Epithelial cell of proximal tubule (primary cell): ENCODE measurements around the gene ZNF334. TPM values are rescaled to one million over a fixed set of nuclear protein-coding genes. Genes with fewer than 3 reads are reported as not detected.
A peak's percentile ranks its signal among the peaks of the same experiment; 100 is the strongest.

Source experiments
- DNase-seq: peaks from one replicate; pipeline ENCODE4 v3.0.0-alpha.2; 2011; ENCODE audit warnings: low read depth
- H3K4me3 ChIP-seq: 2 replicates; pipeline ENCODE4 v1.5.1; 2011; ENCODE audit warnings: low read depth, mild to moderate bottlenecking, low read length
- total RNA-seq: library from RNA; depleted of rRNA; stranded (reverse); fragments of >200 nt; gene quantifications from 2 replicates; pipeline ENCODE4 v1.2.3, GENCODE V29; 2015
- TF ChIP-seq, protein P1 (sequence below): conservative IDR thresholded peaks from 2 replicates; pipeline ENCODE4 v1.5.1; 2012; ENCODE audit warnings: low read depth, mild to moderate bottlenecking, low read length

ZNF334 gene
- total RNA-seq, 1 donor from 2014 or later, result 2.2 TPM

DNA sequence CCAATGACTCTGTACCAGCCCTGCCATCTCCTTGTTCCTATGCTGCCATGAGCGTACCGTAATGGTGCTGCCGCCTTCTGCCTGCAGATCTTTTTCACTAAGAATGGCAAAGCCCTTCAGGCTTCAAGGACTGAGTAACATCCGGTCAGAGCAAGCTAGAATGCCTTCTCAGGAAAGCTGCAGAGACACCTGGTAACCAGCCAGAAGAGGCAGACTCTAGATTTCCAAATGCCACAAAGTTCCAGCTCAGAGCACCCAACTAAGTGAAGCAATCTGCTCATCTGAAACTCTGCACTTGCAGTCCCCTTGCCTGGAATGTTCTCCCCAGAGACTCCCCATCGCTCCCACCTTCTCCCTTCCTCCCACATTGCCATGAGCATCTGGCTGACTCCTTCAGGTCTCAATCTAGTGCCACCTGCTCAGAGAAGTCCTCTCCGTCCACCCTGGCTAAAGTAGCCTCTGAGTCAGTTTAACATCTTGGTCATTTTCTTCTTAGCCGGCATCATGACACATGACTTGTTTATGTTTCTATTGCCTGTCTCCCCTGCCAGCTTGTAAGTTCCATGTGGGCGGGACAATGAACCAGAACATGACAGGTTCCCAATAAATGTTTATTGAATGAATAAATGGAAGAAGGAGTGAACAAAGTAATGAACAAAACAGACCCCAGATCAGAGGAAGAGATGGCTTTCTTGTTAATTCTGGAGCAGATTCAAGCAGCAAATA is 44.0 kb upstream of the ZNF334 start:
- DNase-seq, result peak; percentile 79
- H3K4me3 ChIP-seq, result no peak overlapping the region
- TF ChIP-seq, protein P1, sequence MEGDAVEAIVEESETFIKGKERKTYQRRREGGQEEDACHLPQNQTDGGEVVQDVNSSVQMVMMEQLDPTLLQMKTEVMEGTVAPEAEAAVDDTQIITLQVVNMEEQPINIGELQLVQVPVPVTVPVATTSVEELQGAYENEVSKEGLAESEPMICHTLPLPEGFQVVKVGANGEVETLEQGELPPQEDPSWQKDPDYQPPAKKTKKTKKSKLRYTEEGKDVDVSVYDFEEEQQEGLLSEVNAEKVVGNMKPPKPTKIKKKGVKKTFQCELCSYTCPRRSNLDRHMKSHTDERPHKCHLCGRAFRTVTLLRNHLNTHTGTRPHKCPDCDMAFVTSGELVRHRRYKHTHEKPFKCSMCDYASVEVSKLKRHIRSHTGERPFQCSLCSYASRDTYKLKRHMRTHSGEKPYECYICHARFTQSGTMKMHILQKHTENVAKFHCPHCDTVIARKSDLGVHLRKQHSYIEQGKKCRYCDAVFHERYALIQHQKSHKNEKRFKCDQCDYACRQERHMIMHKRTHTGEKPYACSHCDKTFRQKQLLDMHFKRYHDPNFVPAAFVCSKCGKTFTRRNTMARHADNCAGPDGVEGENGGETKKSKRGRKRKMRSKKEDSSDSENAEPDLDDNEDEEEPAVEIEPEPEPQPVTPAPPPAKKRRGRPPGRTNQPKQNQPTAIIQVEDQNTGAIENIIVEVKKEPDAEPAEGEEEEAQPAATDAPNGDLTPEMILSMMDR, result no peak

DNA sequence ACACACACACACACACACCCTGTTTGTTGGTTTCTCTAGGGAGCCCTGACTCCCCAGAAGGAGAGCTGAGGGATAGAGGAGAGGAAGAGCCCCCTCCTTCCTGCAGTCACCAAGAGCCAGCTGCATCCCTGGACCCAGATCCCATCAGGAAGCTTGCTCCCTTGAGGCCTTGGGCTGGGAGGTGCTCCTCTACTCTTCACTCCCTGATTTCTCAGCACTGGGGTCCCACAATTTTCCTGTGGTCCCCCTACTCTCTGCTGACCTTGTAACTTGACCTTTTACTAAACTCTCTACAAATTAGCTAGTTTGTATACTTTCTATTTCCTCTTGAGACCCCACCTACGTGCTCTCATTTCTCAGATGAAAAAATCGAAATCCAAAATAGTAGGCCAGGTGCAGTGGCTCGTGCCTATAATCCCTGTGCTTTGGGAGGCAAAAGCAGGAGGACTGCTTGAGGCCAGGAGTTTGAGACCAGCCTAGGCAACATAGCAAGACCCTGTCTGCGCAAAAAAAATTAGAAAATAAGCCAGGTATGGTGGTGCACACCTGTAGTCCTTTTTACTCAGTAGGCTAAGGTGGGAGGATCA is 42.1 kb upstream of the ZNF334 start:
- DNase-seq, result no peak
- H3K4me3 ChIP-seq, result no peak overlapping the region
- TF ChIP-seq, protein P1, result no peak

DNA sequence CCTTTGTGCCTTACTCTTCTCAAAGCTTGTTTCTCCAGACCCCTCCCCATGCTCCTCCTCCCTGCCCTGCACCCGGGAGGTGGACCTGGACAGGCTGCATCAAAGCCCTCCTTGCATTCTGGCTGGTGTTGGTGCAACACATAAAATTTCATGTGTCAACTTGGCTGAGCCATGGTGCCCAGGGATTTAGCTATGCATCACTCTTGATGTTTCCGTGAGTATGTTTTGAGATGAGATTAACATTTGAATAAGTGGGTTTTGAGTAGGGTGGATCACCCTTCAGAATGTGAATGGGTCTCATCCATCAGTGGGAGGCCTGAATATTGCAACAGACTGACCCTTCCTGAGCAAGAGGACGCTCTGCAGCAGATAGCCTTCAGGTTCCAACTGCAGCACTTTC is 41.5 kb upstream of the ZNF334 start:
- no peak overlapping the region for H3K4me3 ChIP-seq
- TF ChIP-seq, protein P1, result no peak
- no peak for DNase-seq

DNA sequence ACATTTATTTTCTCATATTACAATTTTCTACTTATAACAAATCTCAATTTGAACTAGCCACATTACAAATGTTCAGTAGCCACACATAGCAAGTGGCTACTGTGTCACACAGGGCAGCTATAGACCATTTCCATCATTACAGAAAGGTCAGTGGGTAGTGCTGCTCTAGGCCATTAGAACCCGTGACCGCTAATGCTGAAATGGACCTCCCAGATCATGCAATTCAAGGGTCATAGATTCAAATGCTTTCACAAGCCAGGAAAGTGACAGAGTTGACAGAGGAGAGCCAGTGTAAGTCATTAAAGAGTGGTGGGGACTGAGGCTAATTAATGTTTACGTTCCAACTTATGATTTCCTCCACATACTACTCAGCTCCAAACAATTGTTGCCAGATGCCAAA is 40.6 kb upstream of the ZNF334 start:
- H3K4me3 ChIP-seq, result no peak overlapping the region
- DNase-seq, result no peak
- TF ChIP-seq, protein P1, result no peak

DNA sequence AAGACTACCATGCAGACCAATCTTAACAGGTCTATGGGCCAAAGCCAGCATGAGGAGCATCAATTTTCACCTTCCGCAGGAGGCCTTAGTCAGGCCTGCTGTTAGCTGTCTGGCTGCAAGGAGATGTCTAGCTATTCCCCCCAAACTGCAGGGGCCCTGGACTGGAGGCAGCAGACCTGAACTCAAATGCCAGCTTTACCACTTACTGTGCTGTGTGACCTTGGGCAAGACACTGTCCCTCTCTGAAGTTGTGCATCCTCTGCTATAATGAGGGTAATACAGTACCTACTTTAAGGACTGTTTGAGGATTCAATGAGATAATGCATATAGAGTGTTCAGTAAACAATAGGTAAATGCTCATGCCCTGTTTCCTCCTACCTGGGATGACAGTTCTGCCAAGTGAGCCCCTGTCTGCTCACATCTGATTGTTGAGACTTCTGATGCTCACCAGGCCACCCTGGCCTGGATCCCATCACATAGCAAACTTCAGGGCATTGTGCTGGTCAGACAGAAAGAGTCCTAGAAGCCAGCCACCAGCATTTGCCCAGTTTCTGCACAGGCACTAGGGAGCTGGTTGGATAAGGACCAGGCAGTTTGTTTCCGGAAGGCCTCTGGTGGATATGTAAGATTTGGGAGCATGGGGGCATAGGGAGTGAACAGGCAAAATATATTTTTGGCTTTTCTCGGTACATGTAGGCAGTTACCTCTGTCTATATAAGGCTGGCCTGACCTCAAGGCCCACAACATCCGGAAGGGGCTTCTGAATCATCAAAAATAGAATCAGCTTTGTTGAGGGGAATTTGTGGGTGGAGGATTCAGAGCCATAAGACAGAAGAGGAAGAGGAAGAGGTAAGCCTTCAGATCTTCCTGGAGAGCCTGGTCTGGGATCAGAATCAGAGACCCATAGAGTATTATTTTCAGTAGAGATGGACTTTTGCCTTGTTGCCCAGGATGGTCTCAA is 39.4 kb upstream of the ZNF334 start:
- DNase-seq, result no peak
- TF ChIP-seq, protein P1, result no peak
- no peak overlapping the region for H3K4me3 ChIP-seq

DNA sequence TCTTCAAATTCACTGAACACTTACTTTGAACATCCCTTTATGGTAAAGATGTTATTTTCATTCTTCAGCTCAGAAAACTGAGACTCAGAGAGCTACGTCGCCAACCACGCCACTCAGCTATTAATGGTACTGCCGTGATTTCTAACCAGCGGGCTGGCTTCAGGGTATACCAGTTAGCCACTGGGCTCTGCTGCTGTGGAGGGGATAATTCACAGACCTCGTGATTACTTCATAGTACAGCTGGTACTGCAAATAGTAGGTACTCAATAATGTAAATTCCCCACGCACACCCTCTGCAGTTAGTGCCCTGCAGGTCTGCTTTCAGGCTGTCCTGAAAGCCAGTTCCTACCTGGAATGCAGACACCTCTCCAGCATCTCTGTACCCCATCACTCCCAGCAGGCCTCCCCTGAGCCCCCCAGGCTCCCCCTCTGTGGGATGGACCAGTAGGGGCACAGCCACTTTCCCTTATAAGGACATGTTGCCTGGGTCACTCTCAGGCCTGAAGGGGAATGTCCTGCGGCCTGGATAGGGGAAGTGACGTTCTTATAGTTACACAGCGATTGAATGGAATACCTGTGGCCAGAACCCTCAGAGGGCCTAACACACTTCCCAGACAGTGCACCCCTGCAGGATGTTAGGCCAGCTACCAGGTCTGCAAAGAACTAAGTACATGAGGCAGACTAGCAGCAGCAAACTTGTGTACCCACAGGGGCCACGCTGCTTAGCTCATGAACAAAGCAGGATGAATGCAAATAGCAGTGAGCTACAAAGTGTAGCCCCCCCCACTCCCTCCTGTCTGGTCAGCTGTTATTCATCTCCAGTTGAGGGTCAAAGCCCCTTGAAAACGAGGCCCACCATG is 38.4 kb upstream of the ZNF334 start:
- no peak overlapping the region for H3K4me3 ChIP-seq
- DNase-seq, result no peak
- TF ChIP-seq, protein P1, result no peak
